ENCODE results near the gene IQCK.

Gene IQCK

DNA sequence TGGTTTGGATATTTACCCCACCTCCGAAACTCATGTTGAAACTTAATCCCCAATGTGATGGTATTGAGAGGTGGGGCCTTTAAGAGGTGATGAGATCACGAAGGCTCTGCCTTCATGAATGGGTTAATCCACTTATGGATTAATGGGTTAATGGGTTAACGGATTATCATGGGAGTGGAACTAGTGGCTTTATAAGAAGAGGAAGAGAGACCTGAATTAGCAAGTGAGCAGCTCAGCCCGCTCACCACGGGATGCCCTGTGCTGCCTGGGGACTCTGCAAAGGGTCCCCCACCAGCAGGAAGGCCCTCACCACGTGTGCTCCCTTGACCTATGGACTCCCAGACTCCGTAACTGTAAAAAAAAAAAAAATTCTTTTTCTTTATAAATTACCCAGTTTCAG, 183.1 kb downstream of the IQCK start:
- TF ChIP-seq, protein P1, sequence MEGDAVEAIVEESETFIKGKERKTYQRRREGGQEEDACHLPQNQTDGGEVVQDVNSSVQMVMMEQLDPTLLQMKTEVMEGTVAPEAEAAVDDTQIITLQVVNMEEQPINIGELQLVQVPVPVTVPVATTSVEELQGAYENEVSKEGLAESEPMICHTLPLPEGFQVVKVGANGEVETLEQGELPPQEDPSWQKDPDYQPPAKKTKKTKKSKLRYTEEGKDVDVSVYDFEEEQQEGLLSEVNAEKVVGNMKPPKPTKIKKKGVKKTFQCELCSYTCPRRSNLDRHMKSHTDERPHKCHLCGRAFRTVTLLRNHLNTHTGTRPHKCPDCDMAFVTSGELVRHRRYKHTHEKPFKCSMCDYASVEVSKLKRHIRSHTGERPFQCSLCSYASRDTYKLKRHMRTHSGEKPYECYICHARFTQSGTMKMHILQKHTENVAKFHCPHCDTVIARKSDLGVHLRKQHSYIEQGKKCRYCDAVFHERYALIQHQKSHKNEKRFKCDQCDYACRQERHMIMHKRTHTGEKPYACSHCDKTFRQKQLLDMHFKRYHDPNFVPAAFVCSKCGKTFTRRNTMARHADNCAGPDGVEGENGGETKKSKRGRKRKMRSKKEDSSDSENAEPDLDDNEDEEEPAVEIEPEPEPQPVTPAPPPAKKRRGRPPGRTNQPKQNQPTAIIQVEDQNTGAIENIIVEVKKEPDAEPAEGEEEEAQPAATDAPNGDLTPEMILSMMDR (IDR thresholded peaks at IDR 0.05; ENCODE audit: low read length, missing control alignments) = no peak
- no peak overlapping the region for H3K4me3 ChIP-seq (replicated peaks; ENCODE audit: low read depth, low read length)
- no peak for DNase-seq (ENCODE audit: low read depth)

DNA sequence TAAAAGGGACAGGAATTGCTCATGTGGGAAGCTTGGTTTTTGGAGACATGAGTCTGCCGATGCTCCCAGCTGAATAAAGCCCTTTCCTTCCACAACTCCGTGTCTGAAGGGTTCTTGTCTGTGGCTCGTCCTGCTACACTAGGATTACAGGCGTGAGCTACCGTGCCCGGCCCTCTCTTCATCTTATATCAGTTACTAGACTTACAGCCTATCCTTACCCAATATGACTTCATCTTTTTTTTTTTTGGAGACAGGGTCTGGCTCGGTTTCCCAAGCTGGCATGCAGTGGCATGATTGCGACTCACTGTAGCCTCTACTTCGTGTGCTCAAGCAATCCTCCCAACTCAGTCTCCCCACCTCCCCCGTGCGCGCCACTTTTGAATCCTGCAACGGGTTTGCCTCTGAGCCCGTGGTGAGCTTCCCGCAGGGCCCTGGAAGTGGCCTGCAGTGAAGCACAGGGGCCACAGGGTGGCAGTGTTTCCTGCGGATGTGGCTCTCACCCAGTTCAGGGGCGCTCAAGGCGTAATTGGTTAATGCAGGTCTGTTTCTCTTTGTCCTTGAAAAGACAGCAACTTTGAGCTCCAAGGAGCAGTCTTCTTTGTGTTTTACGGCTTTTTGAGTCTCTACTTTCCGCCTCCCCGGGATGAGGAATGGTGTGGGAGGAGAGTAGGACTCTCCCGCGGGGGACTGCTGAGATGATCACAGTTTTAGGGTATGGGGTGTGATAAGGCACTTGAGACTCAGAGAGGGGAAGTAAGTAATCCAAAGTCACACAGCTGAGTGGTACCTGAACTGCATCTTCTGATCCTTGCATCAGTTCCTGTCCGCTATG, 189.3 kb downstream of the IQCK start:
- TF ChIP-seq, protein P1 (IDR thresholded peaks at IDR 0.05; ENCODE audit: low read length, missing control alignments) = peak; percentile 99
- H3K4me3 ChIP-seq (replicated peaks; ENCODE audit: low read depth, low read length) = no peak overlapping the region
- DNase-seq (ENCODE audit: low read depth) = peak; percentile 79

All from fibroblast of pulmonary artery (primary cell).